Suprapubic skin (tissue), 4 donors: ENCODE data around the gene MYBPHL.
"Not testable (repeated sequence)": the region's sequence is repeated elsewhere in the genome, so short reads cannot be mapped to it uniquely, and the experiment has no call there.

Experiments
- EP300 ChIP-seq: sonication (generic); formaldehyde crosslinking; IDR thresholded peaks from one replicate; pipeline ENCODE4 v1.6.1; 2017; ENCODE audit warnings: antibody characterized with exemption
- POLR2A ChIP-seq, 2 donors: fragments of 450-650 bp; IDR thresholded peaks; one replicate each; pipeline ENCODE4 v1.6.1; 2017; ENCODE audit warnings: antibody characterized with exemption in 2 of 2, mild to moderate bottlenecking in 2 of 2, moderate library complexity in 2 of 2
- POLR2AphosphoS5 ChIP-seq, 3 donors: sonication (generic); formaldehyde crosslinking; IDR thresholded peaks; one replicate each; pipeline ENCODE4 v1.6.1; 2017; ENCODE audit warnings: antibody characterized with exemption in 3 of 3
- TF ChIP-seq, protein P1 (sequence below), 2 donors: fragments of 200-600 bp in 1 of 2; fragments of 450-650 bp in 1 of 2; sonication (generic) in 1 of 2; IDR thresholded peaks; one replicate each; pipeline ENCODE4 v1.5.1; 2016 to 2019; ENCODE audit warnings: antibody characterized with exemption in 2 of 2, mild to moderate bottlenecking in 1 of 2, moderate library complexity in 1 of 2

DNA sequence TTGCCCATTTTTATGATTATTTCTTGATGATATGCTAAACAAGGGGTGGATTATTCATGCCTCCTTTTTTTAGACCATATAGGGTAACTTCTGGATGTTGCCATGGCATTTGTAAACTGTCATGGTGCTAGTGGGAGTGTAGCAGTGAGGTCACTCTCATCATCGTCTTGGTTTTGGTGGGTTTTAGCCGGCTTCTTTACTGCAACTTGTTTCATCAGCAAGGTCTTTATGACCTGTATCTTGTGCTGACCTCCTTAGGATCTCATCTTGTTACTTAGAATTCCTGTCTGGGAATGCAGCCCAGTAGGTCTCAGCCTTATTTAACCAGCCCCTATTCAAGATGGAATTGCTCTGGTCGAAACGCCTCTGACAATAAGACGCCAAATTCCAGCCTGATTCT, 20.0 kb downstream of the MYBPHL start:
- TF ChIP-seq POLR2A (IDR thresholded peaks at IDR 0.05); EP300; POLR2AphosphoS5 (IDR thresholded peaks at IDR 0.05): not testable (repeated sequence)
- TF ChIP-seq, protein P1, sequence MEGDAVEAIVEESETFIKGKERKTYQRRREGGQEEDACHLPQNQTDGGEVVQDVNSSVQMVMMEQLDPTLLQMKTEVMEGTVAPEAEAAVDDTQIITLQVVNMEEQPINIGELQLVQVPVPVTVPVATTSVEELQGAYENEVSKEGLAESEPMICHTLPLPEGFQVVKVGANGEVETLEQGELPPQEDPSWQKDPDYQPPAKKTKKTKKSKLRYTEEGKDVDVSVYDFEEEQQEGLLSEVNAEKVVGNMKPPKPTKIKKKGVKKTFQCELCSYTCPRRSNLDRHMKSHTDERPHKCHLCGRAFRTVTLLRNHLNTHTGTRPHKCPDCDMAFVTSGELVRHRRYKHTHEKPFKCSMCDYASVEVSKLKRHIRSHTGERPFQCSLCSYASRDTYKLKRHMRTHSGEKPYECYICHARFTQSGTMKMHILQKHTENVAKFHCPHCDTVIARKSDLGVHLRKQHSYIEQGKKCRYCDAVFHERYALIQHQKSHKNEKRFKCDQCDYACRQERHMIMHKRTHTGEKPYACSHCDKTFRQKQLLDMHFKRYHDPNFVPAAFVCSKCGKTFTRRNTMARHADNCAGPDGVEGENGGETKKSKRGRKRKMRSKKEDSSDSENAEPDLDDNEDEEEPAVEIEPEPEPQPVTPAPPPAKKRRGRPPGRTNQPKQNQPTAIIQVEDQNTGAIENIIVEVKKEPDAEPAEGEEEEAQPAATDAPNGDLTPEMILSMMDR (IDR thresholded peaks at IDR 0.05), result not testable (repeated sequence)
